Measurements from ENCODE around the gene SYCE1L.
"Not testable (repeated sequence)": the region's sequence is repeated elsewhere in the genome, so short reads cannot be mapped to it uniquely, and the experiment has no call there.

SYCE1L gene

DNA sequence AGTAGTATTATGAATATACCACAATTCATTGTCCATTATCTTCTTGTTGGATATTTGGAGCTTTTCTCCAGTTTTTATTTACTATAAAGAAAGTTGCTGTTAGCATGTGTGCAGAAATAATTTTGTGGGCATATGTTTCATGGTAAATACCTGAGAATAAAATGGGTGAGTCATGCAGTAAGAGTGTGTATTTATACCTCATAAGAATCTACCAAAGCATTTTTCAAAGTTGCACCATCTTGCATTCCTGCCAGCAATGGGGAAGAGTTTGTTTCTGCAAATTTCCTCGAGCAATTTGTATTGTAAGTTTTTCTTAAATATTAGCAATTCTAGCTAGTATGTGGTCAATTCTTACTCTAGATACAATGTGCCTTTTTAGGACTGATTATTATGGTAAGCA lies 16.1 kb upstream of the SYCE1L start:
- no peak overlapping the region for H3K4me3 ChIP-seq (ENCODE audit: low read depth, low read length)
- DNase-seq (ENCODE audit: low read depth) = no peak
- TF ChIP-seq POLR2A (IDR thresholded peaks at IDR 0.05; ENCODE audit: extremely low read depth, insufficient read length) = no peak
- TF ChIP-seq, protein P1, sequence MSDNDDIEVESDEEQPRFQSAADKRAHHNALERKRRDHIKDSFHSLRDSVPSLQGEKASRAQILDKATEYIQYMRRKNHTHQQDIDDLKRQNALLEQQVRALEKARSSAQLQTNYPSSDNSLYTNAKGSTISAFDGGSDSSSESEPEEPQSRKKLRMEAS (IDR thresholded peaks at IDR 0.05; ENCODE audit: low read depth, low read length) = no peak

- not testable (repeated sequence) for H3K4me3 ChIP-seq (ENCODE audit: low read depth, low read length); DNase-seq (ENCODE audit: low read depth)
Measured at GRCh38 chr16:77186298-77186697, 12.9 kb upstream of the SYCE1L start.

DNA sequence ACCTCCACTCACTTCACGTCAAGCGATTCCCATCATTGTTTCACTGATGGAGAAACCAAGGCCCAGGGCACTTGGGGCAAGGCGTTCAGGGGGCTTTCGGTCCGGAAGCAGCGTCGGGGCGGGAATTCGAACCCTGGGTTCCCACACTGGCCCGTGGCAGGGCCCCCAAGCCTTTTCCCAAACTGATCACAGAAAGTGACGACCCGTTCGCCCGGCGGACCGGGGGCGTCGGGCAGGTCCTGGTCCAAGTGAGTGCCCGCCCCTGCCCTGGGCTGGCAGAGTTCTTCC lies 9.1 kb upstream of the SYCE1L start:
- TF ChIP-seq, protein P1 (IDR thresholded peaks at IDR 0.05; ENCODE audit: low read depth, low read length) = no peak
- TF ChIP-seq, protein P2, sequence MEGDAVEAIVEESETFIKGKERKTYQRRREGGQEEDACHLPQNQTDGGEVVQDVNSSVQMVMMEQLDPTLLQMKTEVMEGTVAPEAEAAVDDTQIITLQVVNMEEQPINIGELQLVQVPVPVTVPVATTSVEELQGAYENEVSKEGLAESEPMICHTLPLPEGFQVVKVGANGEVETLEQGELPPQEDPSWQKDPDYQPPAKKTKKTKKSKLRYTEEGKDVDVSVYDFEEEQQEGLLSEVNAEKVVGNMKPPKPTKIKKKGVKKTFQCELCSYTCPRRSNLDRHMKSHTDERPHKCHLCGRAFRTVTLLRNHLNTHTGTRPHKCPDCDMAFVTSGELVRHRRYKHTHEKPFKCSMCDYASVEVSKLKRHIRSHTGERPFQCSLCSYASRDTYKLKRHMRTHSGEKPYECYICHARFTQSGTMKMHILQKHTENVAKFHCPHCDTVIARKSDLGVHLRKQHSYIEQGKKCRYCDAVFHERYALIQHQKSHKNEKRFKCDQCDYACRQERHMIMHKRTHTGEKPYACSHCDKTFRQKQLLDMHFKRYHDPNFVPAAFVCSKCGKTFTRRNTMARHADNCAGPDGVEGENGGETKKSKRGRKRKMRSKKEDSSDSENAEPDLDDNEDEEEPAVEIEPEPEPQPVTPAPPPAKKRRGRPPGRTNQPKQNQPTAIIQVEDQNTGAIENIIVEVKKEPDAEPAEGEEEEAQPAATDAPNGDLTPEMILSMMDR (IDR thresholded peaks at IDR 0.05; ENCODE audit: low read depth, low read length) = no peak
- no peak for TF ChIP-seq POLR2A (IDR thresholded peaks at IDR 0.05; ENCODE audit: extremely low read depth, insufficient read length)
- no peak; the same call in 1 of the 2 replicates for TF ChIP-seq MYC (IDR thresholded peaks at IDR 0.05; ENCODE audit: low read depth, low read length)
- DNase-seq (ENCODE audit: low read depth) = no peak
- H3K4me3 ChIP-seq (ENCODE audit: low read depth, low read length) = peak overlapping the region; percentile 98

- TF ChIP-seq, protein P1 (IDR thresholded peaks at IDR 0.05; ENCODE audit: low read depth, low read length) = no peak; the same call in 1 of the 2 replicates
- peak; percentile 64 for TF ChIP-seq POLR2A (IDR thresholded peaks at IDR 0.05; ENCODE audit: extremely low read depth, insufficient read length)
- DNase-seq (ENCODE audit: low read depth) = peak; percentile 99
- peak within 1 kb of the TSS; percentile 98 for H3K4me3 ChIP-seq (ENCODE audit: low read depth, low read length)
Measured at GRCh38 chr16:77190478-77191258, 8.5 kb upstream of the SYCE1L start, which contains the start of gene MON1B. MON1B (plus strand) TSS chr16:77191190; CDS start chr16:77191486, 296 bp downstream.

DNA sequence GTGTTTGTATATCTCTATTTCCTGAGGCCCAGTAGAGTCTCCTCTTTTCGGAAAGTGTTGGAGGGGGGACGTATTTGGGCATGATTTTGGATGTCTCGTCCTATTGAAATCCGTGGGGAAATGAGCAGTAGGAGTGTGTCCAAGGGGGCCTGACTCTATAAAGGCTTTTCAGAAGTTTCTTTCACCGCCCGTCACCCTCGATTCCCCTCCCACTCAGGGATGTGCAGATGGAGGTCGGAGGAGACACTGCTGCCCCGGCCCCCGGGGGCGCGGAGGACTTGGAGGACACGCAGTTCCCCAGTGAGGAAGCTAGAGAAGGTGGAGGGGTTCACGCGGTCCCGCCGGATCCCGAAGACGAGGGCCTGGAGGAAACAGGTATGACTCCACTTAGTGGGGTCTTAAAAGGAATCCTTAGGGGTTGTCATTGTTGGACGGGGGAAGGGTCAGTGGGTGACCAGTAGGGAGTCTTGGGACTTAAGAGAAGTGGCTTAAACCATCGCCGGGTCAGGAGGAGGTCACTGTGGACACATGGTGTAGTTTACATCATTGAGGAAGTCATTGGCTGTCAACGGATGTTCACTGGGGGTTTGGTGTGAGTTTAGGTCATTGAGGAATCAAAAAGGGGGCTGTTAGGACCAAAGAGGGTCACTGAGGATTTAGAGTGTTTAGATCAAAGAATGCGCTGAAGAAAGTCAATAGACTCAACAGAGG lies 7.8 kb upstream of the SYCE1L start:
- DNase-seq (ENCODE audit: low read depth) = peak; percentile 73
- TF ChIP-seq, protein P2 (IDR thresholded peaks at IDR 0.05; ENCODE audit: low read depth, low read length) = no peak
- TF ChIP-seq POLR2A (IDR thresholded peaks at IDR 0.05; ENCODE audit: extremely low read depth, insufficient read length) (no peak), MYC (IDR thresholded peaks at IDR 0.05; ENCODE audit: low read depth, low read length) (no peak)
- TF ChIP-seq, protein P1 (IDR thresholded peaks at IDR 0.05; ENCODE audit: low read depth, low read length) = no peak; the same call in 1 of the 2 replicates
- peak overlapping the region; percentile 98 for H3K4me3 ChIP-seq (ENCODE audit: low read depth, low read length)

DNA sequence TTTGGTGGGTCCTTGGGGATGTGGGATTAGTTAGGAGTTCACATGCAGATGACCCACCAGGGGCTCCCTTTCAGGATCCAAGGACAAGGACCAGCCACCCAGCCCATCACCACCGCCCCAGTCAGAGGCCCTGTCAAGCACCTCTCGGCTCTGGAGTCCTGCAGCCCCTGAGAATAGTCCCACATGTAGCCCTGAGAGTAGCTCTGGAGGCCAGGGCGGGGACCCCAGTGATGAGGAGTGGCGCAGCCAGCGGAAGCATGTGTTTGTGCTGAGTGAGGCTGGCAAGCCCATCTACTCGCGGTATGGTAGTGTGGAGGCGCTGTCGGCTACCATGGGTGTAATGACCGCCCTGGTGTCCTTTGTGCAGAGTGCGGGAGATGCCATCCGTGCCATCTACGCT lies 5.8 kb upstream of the SYCE1L start:
- H3K4me3 ChIP-seq (ENCODE audit: low read depth, low read length) = peak overlapping the region; percentile 98
- no peak for DNase-seq (ENCODE audit: low read depth)
- TF ChIP-seq, protein P1 (IDR thresholded peaks at IDR 0.05; ENCODE audit: low read depth, low read length) = no peak
- no peak for TF ChIP-seq POLR2A (IDR thresholded peaks at IDR 0.05; ENCODE audit: extremely low read depth, insufficient read length)
- no peak for TF ChIP-seq MYC (IDR thresholded peaks at IDR 0.05; ENCODE audit: low read depth, low read length)
- TF ChIP-seq, protein P2 (IDR thresholded peaks at IDR 0.05; ENCODE audit: low read depth, low read length) = no peak
